Liver (tissue), 9 donors: Measurements from ENCODE around the gene UNC13A. TPM values are rescaled to one million over a fixed set of nuclear protein-coding genes. Genes with fewer than 3 reads are reported as not detected.

Source experiments
- DNase-seq: peaks from one replicate; pipeline ENCODE4 v3.0.0-alpha.2; 2017; ENCODE audit warnings: low spot score
- H3K27ac ChIP-seq, 2 donors: one replicate each; pipeline ENCODE4 v1.7.0; 2013; ENCODE audit warnings: inconsistent platforms in 2 of 2, low read length in 2 of 2, control low read depth in 1 of 2, low read depth in 1 of 2, mild to moderate bottlenecking in 1 of 2
- H3K27me3 ChIP-seq, 4 donors: one replicate each; pipeline versions ENCODE4 v1.6.1 to v1.7.0; 2013; ENCODE audit warnings: low read length in 3 of 4, inconsistent platforms in 1 of 4, mild to moderate bottlenecking in 1 of 4, moderate library complexity in 1 of 4; ENCODE audit not compliant: control insufficient read depth in 4 of 4, insufficient read depth in 4 of 4
- H3K36me3 ChIP-seq, 4 donors: one replicate each; pipeline versions ENCODE4 v1.6.1 to v1.7.0; 2013; ENCODE audit warnings: low read length in 3 of 4, mild to moderate bottlenecking in 3 of 4, low read depth in 1 of 4, moderate library complexity in 1 of 4; ENCODE audit not compliant: control insufficient read depth in 4 of 4, insufficient read depth in 3 of 4
- H3K4me1 ChIP-seq, 4 donors: one replicate each; pipeline versions ENCODE4 v1.6.1 to v1.7.0; 2013; ENCODE audit warnings: low read length in 3 of 4, mild to moderate bottlenecking in 3 of 4, moderate library complexity in 1 of 4; ENCODE audit not compliant: control insufficient read depth in 4 of 4, insufficient read depth in 4 of 4
- H3K4me3 ChIP-seq, 3 donors: one replicate each; pipeline versions ENCODE4 v1.6.1 to v1.7.0; 2013; ENCODE audit warnings: low read length in 3 of 3, control low read depth in 1 of 3, low read depth in 1 of 3, mild to moderate bottlenecking in 1 of 3
- H3K9ac ChIP-seq, 2 donors: one replicate each; pipeline ENCODE4 v1.7.0; 2013; ENCODE audit warnings: low read length in 2 of 2, mild to moderate bottlenecking in 2 of 2, moderate library complexity in 2 of 2, control low read depth in 1 of 2, low read depth in 1 of 2
- H3K9me3 ChIP-seq, 4 donors: one replicate each; pipeline versions ENCODE4 v1.6.1 to v1.7.0; 2013; ENCODE audit warnings: low read length in 3 of 4; ENCODE audit not compliant: control insufficient read depth in 4 of 4
- CTCF ChIP-seq: fragments of 150-350 bp; IDR thresholded peaks from 2 replicates; pipeline ENCODE4 v1.5.1; 2017; ENCODE audit warnings: improper control_type of control experiment, low read depth, low read length; ENCODE audit not compliant: missing input control
- EGR1 ChIP-seq, 2 donors: IDR thresholded peaks; 2 replicates each; pipeline ENCODE4 v1.6.1; 2016 to 2018; ENCODE audit warnings: antibody characterized with exemption in 2 of 2, low read depth in 2 of 2
- FOXA1 ChIP-seq: IDR thresholded peaks from 2 replicates; pipeline ENCODE4 v1.6.1; 2016; ENCODE audit warnings: antibody characterized with exemption
- FOXA2 ChIP-seq: IDR thresholded peaks from 2 replicates; pipeline ENCODE4 v1.6.1; 2016; ENCODE audit warnings: antibody characterized with exemption
- GABPA ChIP-seq, 2 donors: IDR thresholded peaks in 1 of 2; conservative IDR thresholded peaks in 1 of 2; 2 replicates each; pipeline ENCODE4 v1.6.1; 2016; ENCODE audit warnings: antibody characterized with exemption in 2 of 2, mild to moderate bottlenecking in 1 of 2, moderate library complexity in 1 of 2
- HNF4G ChIP-seq: IDR thresholded peaks from 2 replicates; pipeline ENCODE4 v1.6.1; 2016; ENCODE audit warnings: antibody characterized with exemption
- JUND ChIP-seq, 2 donors: IDR thresholded peaks; 2 replicates each; pipeline ENCODE4 v1.6.1; 2016; ENCODE audit warnings: antibody characterized with exemption in 2 of 2
- NR2F2 ChIP-seq: IDR thresholded peaks from 2 replicates; pipeline ENCODE4 v1.6.1; 2016; ENCODE audit warnings: antibody characterized with exemption
- RAD21 ChIP-seq, 2 donors: IDR thresholded peaks; 2 replicates each; pipeline ENCODE4 v1.6.1; 2016; ENCODE audit warnings: antibody characterized with exemption in 2 of 2, mild to moderate bottlenecking in 2 of 2
- TAF1 ChIP-seq: conservative IDR thresholded peaks from 2 replicates; pipeline ENCODE4 v1.6.1; 2016; ENCODE audit warnings: antibody characterized with exemption, mild to moderate bottlenecking
- WGBS: extraction: QIAGEN DNeasy Blood & Tissue Kit; methylation state at CpG from one replicate; pipeline ENCODE4 v1.1.7; 2013; 5-methylcytosine and 5-hydroxymethylcytosine counted together
- polyA plus RNA-seq, 2 donors: library from polyadenylated mRNA; stranded (reverse) in 1 of 2; unstranded in 1 of 2; fragments of 200-250 nt in 1 of 2; fragments of >200 nt in 1 of 2; fragmentation: Nextera tagmentation in 1 of 2; extraction: Ambion mirVana in 1 of 2; gene quantifications; one replicate each; pipeline versions ENCODE4 v1.2.1 to v1.2.3, GENCODE V29; 2013 to 2015
- total RNA-seq, 2 donors: library from RNA; depleted of rRNA; stranded (reverse); fragments of >200 nt; gene quantifications; one replicate each; pipeline ENCODE4 v1.2.3, GENCODE V29; 2014
- TF ChIP-seq, protein P1 (sequence below): IDR thresholded peaks from 2 replicates; pipeline ENCODE4 v1.6.1; 2016; ENCODE audit warnings: antibody characterized with exemption
- TF ChIP-seq, protein P2 (sequence below): IDR thresholded peaks from 2 replicates; pipeline ENCODE4 v1.6.1; 2016; ENCODE audit warnings: antibody characterized with exemption
- TF ChIP-seq, protein P3 (sequence below): IDR thresholded peaks from 2 replicates; pipeline ENCODE4 v1.6.1; 2016; ENCODE audit warnings: antibody characterized with exemption, mild to moderate bottlenecking
- donor health status: healthy.
- donor health status: healthy.
- donor health status: healthy.
- donor health status: healthy.
- donor health status: healthy.

The UNC13A gene
- total and polyA plus RNA-seq, 4 donors: under 0.01 to 0.01 TPM; not detected in 2

DNA sequence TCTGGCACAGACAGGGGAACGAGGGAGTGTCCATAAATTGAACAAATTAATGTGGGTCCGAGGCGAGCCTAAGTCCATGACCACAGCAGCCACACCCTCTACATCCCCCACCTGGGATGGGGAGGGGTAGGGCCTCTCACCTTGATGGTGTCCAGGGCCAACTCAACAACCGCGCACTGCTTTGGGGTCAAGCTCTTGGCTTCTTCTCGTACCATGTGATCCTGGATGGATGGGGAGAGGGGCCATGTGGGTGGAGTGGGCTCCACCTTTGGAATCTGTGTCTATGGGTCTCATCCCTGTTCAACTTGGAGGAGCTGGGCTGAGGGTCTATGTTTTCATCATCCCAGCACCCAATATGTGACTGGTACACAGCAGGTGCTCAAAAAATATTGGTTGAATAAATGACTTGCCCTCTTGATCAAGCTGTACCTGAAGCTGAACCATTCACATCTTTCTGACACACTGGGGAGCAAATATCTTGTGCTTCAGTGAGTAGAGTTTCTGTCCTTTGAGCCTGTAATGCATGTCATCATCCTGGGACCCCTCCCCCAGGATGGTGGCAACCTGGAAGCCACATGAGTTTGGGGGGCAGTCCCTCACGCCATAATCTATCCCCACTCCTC, 69.8 kb downstream of the UNC13A start:
- no peak for TF ChIP-seq FOXA1
- no peak for TF ChIP-seq HNF4G
- TF ChIP-seq, protein P1, sequence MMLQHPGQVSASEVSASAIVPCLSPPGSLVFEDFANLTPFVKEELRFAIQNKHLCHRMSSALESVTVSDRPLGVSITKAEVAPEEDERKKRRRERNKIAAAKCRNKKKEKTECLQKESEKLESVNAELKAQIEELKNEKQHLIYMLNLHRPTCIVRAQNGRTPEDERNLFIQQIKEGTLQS: no peak
- TF ChIP-seq TAF1: no peak
- no peak for TF ChIP-seq CTCF
- TF ChIP-seq NR2F2: no peak
- TF ChIP-seq JUND (IDR thresholded peaks at IDR 0.05): no peak
- TF ChIP-seq, protein P2, sequence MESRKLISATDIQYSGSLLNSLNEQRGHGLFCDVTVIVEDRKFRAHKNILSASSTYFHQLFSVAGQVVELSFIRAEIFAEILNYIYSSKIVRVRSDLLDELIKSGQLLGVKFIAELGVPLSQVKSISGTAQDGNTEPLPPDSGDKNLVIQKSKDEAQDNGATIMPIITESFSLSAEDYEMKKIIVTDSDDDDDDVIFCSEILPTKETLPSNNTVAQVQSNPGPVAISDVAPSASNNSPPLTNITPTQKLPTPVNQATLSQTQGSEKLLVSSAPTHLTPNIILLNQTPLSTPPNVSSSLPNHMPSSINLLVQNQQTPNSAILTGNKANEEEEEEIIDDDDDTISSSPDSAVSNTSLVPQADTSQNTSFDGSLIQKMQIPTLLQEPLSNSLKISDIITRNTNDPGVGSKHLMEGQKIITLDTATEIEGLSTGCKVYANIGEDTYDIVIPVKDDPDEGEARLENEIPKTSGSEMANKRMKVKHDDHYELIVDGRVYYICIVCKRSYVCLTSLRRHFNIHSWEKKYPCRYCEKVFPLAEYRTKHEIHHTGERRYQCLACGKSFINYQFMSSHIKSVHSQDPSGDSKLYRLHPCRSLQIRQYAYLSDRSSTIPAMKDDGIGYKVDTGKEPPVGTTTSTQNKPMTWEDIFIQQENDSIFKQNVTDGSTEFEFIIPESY: no peak
- TF ChIP-seq FOXA2: no peak
- no peak for TF ChIP-seq GABPA (IDR thresholded peaks at IDR 0.05 in 1 of 2, conservative IDR thresholded peaks at IDR 0.05 in 1 of 2)
- no peak for TF ChIP-seq EGR1 (IDR thresholded peaks at IDR 0.05; ENCODE audit: low read depth in 2 of 2)
- TF ChIP-seq RAD21 (IDR thresholded peaks at IDR 0.05): no peak
- TF ChIP-seq, protein P3, sequence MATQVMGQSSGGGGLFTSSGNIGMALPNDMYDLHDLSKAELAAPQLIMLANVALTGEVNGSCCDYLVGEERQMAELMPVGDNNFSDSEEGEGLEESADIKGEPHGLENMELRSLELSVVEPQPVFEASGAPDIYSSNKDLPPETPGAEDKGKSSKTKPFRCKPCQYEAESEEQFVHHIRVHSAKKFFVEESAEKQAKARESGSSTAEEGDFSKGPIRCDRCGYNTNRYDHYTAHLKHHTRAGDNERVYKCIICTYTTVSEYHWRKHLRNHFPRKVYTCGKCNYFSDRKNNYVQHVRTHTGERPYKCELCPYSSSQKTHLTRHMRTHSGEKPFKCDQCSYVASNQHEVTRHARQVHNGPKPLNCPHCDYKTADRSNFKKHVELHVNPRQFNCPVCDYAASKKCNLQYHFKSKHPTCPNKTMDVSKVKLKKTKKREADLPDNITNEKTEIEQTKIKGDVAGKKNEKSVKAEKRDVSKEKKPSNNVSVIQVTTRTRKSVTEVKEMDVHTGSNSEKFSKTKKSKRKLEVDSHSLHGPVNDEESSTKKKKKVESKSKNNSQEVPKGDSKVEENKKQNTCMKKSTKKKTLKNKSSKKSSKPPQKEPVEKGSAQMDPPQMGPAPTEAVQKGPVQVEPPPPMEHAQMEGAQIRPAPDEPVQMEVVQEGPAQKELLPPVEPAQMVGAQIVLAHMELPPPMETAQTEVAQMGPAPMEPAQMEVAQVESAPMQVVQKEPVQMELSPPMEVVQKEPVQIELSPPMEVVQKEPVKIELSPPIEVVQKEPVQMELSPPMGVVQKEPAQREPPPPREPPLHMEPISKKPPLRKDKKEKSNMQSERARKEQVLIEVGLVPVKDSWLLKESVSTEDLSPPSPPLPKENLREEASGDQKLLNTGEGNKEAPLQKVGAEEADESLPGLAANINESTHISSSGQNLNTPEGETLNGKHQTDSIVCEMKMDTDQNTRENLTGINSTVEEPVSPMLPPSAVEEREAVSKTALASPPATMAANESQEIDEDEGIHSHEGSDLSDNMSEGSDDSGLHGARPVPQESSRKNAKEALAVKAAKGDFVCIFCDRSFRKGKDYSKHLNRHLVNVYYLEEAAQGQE: no peak
- Histone ChIP-seq H3K27ac (no peak overlapping the region), H3K4me1 (peaks cover 0 to 2% (median 0%) of the 10 kb centered on the region in 4 donors), H3K4me3 (no peak overlapping the region), H3K27me3 (peaks cover 0 to 3% (median 0%) of the 10 kb centered on the region in 4 donors), H3K9ac (no peak overlapping the region), H3K9me3 (peaks cover 0 to 9% (median 4%) of the 10 kb centered on the region in 4 donors), H3K36me3 (no peaks in the 10 kb centered on the region)
- WGBS: 81% methylated on average over 7 of the region's 7 CpGs
- DNase-seq: no peak

DNA sequence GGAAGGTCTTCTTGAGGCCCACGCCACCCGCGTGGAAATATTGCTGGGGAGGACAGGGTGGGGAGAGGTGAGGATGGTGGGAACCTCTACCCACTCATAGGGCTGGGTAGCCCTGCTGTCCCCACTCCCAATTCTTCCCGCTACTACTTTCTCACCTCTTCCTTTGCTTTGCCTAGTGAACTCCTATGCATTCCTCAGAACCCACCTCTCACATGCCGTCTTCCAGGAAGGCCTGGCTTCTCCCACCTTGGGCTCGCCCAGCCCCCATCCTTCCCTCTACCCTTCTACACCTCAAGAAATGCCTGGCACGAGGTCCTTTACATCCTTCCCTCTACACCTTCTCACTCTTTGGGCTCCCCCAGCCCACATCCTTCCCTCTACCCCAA, 70.4 kb downstream of the UNC13A start:
- DNase-seq: no peak
- peaks cover 0 to 3% (median 0%) of the 10 kb centered on the region in 4 donors for H3K27me3 ChIP-seq
- no peak overlapping the region for H3K27ac ChIP-seq
- H3K9ac ChIP-seq: no peak overlapping the region
- H3K4me3 ChIP-seq: no peak overlapping the region
- no peak for TF ChIP-seq TAF1
- no peak for TF ChIP-seq NR2F2
- TF ChIP-seq HNF4G: no peak
- peaks cover 0 to 2% (median 0%) of the 10 kb centered on the region in 4 donors for H3K4me1 ChIP-seq
- no peaks in the 10 kb centered on the region for H3K36me3 ChIP-seq
- WGBS: 88% methylated on average over 7 of the region's 7 CpGs
- H3K9me3 ChIP-seq: peaks cover 0 to 9% (median 3%) of the 10 kb centered on the region in 4 donors
